Astrocyte of the cerebellum (primary cell): ENCODE results near the gene ADH1B.

ENCODE experiments used
- DNase-seq: peaks from one replicate; pipeline ENCODE4 v3.0.0-alpha.2; 2011; ENCODE audit warnings: low read depth
- H3K4me3 ChIP-seq: 2 replicates; pipeline ENCODE4 v1.5.1; 2011; ENCODE audit warnings: mild to moderate bottlenecking, low read depth, low read length, moderate library complexity
- in situ Hi-C: cut with HindIII; loops from 2 replicates; pipeline ENCODE4 v1.10.0; 2017; ENCODE audit warnings: low sequenced_read_pairs
- TF ChIP-seq, protein P1 (sequence below): IDR thresholded peaks from 2 replicates; pipeline ENCODE4 v1.5.1; 2012; ENCODE audit warnings: low read length, low read depth, moderate library complexity, mild to moderate bottlenecking; ENCODE audit errors: missing control alignments

Gene ADH1B

DNA sequence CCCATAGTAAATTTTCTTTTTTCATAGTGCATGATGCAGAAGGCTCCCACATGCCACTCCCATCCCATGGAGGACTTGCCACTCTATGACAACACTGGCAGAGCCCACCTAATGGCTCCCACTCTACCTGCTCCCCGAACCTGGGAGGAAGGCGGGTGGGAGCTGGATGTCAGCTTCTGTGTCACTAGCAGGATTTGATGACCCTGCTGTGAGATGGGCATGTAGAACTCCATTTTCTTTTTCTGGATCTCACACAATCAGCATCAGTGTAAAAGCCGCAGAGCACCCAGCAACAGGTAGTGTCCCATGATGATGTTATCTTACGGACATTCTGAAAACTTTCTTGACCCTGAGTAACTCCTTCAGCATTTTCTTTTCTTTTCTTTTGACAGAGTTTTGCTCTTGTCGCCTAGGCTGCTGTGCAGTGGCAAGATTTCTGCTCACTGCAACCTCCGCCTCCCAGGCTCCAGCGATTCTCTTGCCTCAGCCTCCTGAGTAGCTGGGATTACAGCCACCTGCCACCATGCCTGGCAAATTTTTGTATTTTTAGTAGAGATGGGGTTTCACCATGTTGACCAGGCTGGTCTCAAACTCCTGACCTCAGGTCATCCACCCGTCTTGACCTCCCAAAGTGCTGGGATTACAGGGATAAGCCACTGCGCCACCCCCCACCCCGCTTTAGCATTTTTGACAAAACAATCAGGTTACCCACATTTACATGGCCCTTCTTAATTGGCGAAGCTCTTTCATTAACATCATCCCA, 15.4 kb downstream of the ADH1B start:
- H3K4me3 ChIP-seq, result no peak overlapping the region
- in situ Hi-C loops, result no loop called here
- no peak for DNase-seq
- TF ChIP-seq, protein P1, sequence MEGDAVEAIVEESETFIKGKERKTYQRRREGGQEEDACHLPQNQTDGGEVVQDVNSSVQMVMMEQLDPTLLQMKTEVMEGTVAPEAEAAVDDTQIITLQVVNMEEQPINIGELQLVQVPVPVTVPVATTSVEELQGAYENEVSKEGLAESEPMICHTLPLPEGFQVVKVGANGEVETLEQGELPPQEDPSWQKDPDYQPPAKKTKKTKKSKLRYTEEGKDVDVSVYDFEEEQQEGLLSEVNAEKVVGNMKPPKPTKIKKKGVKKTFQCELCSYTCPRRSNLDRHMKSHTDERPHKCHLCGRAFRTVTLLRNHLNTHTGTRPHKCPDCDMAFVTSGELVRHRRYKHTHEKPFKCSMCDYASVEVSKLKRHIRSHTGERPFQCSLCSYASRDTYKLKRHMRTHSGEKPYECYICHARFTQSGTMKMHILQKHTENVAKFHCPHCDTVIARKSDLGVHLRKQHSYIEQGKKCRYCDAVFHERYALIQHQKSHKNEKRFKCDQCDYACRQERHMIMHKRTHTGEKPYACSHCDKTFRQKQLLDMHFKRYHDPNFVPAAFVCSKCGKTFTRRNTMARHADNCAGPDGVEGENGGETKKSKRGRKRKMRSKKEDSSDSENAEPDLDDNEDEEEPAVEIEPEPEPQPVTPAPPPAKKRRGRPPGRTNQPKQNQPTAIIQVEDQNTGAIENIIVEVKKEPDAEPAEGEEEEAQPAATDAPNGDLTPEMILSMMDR, result no peak

DNA sequence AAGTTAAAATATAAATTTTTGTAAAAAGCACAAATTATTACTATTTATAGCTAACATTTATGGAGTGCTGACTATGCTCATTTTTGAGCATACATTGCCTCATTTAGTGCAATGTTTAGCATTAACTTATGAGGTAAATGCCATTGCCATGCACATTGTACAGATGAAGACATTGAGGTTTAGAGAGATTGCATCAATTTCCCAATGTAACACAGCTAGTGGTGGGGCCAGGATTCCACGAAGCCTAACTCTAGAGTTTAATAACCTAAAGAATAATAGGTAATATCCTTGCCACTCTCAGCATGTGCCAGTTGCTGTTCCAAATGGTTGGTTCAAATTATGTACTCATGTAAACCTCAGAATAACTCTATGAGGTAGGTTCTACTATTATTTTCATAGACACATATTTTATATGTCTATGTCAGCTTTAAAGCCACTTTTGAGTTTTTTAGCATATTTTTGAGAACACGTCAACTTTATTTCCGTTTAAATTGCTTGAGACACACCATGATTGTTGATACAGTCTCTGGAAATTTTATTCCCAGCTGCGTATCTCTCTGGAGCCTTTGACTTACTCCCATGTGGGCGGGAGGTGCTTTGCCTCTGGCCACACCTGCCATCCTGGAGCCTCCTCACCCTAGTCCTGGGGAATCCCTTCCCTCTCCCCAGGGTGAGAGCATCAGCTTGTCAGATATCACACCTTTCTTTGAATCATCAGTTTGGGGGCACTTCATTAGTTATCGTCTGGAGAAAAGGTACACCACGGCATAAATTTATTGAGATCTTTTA, 19.6 kb downstream of the ADH1B start:
- DNase-seq, result no peak
- in situ Hi-C loops, result no loop called here
- TF ChIP-seq, protein P1, result no peak
- no peak overlapping the region for H3K4me3 ChIP-seq

DNA sequence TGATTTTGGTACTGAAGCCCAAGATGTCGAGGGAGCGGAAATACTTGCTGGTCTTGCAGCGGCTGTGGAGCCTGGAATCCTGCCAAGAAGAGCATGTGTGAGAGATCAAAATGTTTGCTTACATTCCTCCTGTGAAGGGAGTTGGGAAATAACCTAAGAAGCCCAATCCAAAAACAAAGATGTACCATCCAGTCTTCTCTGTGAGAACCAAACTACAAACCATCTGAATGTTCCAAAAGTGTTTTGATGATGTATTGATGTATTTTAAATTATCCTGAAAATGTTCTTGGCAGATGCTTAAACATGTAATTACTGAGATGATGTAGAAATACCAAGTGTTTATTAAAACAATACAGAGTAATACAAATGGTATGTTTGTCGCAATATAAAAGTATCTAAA, 20.3 kb downstream of the ADH1B start:
- TF ChIP-seq, protein P1, result no peak
- DNase-seq, result peak; percentile 92
- H3K4me3 ChIP-seq, result no peak overlapping the region
- in situ Hi-C loops, result no loop called here

DNA sequence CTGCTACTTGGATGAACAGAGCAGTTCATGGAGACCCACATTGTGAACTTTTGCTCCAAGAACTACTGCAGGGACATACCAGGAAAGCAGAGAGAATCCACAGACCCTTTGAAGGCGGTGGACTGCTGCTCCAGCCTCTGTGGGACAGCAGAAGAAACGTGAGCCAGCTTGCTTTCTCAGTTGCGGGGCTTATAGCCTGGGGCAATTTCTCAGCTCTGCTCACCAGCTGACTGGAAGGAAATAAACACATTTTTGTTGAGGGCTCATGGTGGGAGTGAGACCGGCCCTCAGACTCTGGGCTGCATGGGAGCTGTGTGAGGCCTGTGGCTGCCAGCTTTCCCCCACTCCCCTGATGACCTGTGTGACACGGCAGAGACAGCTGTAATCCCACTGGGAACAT, 27.8 kb downstream of the ADH1B start:
- no peak for DNase-seq
- TF ChIP-seq, protein P1, result no peak
- in situ Hi-C loops, result no loop called here

DNA sequence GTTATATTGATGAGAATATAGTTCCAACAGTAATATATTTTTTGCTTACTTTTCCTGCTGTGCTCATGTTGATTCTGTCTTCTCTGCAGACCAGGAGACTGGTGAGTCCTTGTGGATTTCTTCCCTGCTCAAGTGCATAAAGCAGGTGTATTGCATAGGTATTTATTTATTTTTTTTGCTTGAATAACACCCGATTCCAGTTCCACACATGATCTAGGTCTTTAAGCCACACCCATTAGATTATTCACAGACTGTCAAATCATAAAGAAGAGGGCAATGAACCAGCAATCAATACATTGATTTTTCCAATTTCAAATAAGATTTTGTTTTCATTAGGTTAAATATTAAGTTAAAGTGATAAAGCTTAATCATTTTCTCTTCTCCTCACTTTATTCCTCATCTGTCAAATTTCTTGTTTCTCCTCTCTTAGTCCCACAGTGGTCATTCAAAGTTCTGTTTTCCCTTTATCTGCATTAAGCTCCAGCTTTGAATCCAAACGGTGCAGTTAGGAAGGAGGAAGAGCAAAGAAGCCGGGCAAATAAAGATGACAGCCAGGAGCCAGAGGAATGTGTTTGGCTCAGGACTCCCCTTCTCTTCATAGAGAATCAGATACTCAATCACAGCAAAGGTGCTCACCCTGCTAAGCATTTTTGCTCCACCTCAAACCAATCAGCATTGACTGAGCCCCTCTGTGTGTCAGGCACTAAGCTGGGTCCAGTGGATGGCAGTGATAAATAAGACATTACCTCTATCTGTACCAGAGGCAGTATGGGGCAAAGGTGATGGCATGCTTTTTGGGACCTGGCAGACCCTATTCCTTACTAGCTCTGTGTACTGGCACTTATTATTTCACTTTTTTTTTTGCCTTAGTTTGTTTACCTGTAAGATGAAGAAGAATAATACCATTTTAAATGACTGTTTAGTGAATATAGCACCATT, 30.1 kb downstream of the ADH1B start, which contains the start of gene ADH1A:
Gene ADH1A, minus strand, starts transcription at position 138 of the 939 bp plus-strand sequence. Its CDS starts 71 bp downstream, at position 67.
- in situ Hi-C loops, result no loop called here
- DNase-seq, result no peak
- H3K4me3 ChIP-seq, result no peak within 1 kb of the TSS
- TF ChIP-seq, protein P1, result no peak

More for the DNA sequence above, 27.8 kb downstream of the ADH1B start:
- H3K4me3 ChIP-seq, result no peak overlapping the region

DNA sequence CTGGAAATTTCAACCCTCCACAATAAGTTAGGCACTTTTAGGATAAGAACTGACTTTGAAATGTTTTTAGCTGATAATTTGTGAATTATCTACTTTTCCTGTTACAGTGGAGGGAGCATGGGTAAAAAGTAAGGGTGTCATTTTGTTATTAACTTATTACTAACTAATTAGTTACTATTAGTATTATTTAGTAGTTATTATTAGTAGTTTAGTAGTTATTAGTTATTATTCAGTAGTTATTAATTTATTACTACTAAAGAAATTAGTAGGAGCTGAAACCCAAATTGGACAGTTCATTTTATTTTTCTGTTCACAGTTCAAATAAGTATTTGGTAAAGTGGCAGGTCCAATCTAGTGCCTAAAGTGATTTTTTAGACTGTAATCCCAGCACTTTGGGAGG, 35.8 kb downstream of the ADH1B start:
- in situ Hi-C loops, result no loop called here
- no peak for DNase-seq
- no peak overlapping the region for H3K4me3 ChIP-seq
- TF ChIP-seq, protein P1, result no peak
